ENCODE data around the gene XCL1. TPM values are rescaled to one million over a fixed set of nuclear protein-coding genes. Genes with fewer than 3 reads are reported as not detected.

Gene XCL1
- total and polyA plus RNA-seq, 2 experiments from 2014 or later: not detected

DNA sequence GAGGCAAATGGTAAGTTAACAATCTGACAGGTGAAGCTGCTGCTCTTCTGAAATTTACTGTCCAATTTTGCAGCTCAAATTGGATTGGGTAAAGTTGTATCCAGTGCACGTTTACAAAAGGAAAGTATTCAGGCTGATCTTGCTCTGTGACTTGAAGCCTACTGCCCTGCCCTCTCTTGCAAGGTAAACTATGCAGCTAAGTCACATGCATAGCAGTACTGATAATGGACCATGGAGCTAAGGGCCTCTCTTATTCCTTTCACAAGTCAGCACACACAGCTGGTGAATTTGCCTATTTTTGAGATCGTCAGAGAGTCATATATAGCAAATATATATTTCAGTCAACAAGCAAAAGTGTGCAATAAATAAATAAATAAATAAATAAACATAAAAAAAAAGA, 23.2 kb downstream of the XCL1 start:
- Histone ChIP-seq H3K27me3 (replicated peaks; ENCODE audit: insufficient read depth) (no peaks in the 10 kb centered on the region), H3K4me1 (ENCODE audit: insufficient read depth) (peaks cover 6% of the 10 kb centered on the region), H2AFZ (no peak overlapping the region), H3K9me3 (ENCODE audit: low read depth) (no peaks in the 10 kb centered on the region), H3K9me2 (ENCODE audit: insufficient read depth) (no peaks in the 10 kb centered on the region), H3K36me3 (ENCODE audit: low read depth) (no peaks in the 10 kb centered on the region), H3K4me3 (no peak overlapping the region), H3K9ac (no peak overlapping the region), H4K20me1 (ENCODE audit: insufficient read depth) (no peaks in the 10 kb centered on the region), H3F3A (ENCODE audit: insufficient read depth) (no peaks in the 10 kb centered on the region), H3K79me2 (ENCODE audit: insufficient read depth) (no peaks in the 10 kb centered on the region), H3K27ac (no peak overlapping the region), H3K4me2 (ENCODE audit: unreplicated experiment) (no peak overlapping the region)
- DNase-seq: no peak
- WGBS, 2 experiments (ENCODE audit: low coverage in 1 of 2, low lambda C conversion rate in 2 of 2, missing lambda C conversion rate in 2 of 2): 69 to 75% methylated on average over 2 of the region's 2 CpGs
- in situ Hi-C loops (cut with MboI): loop anchor here (10.0 kb wide), 2 partner anchors 525 to 745 kb away; no protein-coding TSS in a partner anchor
- TF ChIP-seq EZH2 (IDR thresholded peaks at IDR 0.05; ENCODE audit: insufficient read depth, poor library complexity, severe bottlenecking) (no peak), EZH2phosphoT487 (IDR thresholded peaks at IDR 0.05; ENCODE audit: insufficient read depth, low read depth) (no peak)

DNA sequence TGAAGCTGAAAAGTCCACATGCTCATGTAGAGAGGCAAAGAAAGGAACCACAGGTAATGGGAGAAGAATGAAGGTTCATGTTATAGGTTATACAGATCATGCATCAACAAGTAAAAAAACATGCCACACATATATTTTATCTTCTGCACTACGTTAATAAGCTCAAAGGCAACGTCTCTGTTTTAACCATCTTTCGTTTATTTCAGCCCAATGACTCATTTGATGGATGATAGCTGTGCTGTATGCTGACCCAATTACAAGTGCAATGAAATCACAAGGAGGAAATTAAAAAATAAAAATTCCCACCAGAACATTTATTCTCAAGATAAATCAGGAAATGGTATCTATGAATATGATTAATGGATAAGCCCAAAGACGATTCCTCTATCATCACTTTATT, 24.6 kb downstream of the XCL1 start:
- in situ Hi-C loops (cut with MboI): loop anchor here (10.0 kb wide), 2 partner anchors 524 to 744 kb away; no protein-coding TSS in a partner anchor

GRCh38 chr1:168603501-168604110, 27.2 kb downstream of the XCL1 start:
- Histone ChIP-seq H2AFZ (no peak overlapping the region), H3K36me3 (ENCODE audit: low read depth) (no peaks in the 10 kb centered on the region), H3K27ac (no peak overlapping the region), H3K9me2 (ENCODE audit: insufficient read depth) (no peaks in the 10 kb centered on the region), H4K20me1 (ENCODE audit: insufficient read depth) (no peaks in the 10 kb centered on the region), H3K79me2 (ENCODE audit: insufficient read depth) (no peaks in the 10 kb centered on the region), H3K4me2 (ENCODE audit: unreplicated experiment) (no peak overlapping the region), H3K9ac (no peak overlapping the region), H3F3A (ENCODE audit: insufficient read depth) (no peaks in the 10 kb centered on the region), H3K4me3 (no peak overlapping the region), H3K27me3 (replicated peaks; ENCODE audit: insufficient read depth) (no peaks in the 10 kb centered on the region), H3K4me1 (ENCODE audit: insufficient read depth) (peaks cover 6% of the 10 kb centered on the region), H3K9me3 (ENCODE audit: low read depth) (no peaks in the 10 kb centered on the region)
- peak; percentile 82 for DNase-seq
- TF ChIP-seq EZH2 (IDR thresholded peaks at IDR 0.05; ENCODE audit: insufficient read depth, poor library complexity, severe bottlenecking) (no peak), EZH2phosphoT487 (IDR thresholded peaks at IDR 0.05; ENCODE audit: insufficient read depth, low read depth) (no peak)
- WGBS, 2 experiments (ENCODE audit: low coverage in 1 of 2, low lambda C conversion rate in 2 of 2, missing lambda C conversion rate in 2 of 2): 25% methylated on average over 4 of the region's 4 CpGs
- in situ Hi-C loops (cut with MboI): loop anchor here (10.0 kb wide), 2 partner anchors 521 to 741 kb away; no protein-coding TSS in a partner anchor

More for the DNA sequence above, 24.6 kb downstream of the XCL1 start:
- H3K9ac ChIP-seq: no peak overlapping the region
- no peak overlapping the region for H3K4me2 ChIP-seq (ENCODE audit: unreplicated experiment)
- H3K9me3 ChIP-seq (ENCODE audit: low read depth): no peaks in the 10 kb centered on the region
- H4K20me1 ChIP-seq (ENCODE audit: insufficient read depth): no peaks in the 10 kb centered on the region
- no peaks in the 10 kb centered on the region for H3K27me3 ChIP-seq (replicated peaks; ENCODE audit: insufficient read depth)
- no peaks in the 10 kb centered on the region for H3F3A ChIP-seq (ENCODE audit: insufficient read depth)
- peaks cover 6% of the 10 kb centered on the region for H3K4me1 ChIP-seq (ENCODE audit: insufficient read depth)
- H3K36me3 ChIP-seq (ENCODE audit: low read depth): no peaks in the 10 kb centered on the region
- DNase-seq: no peak
- TF ChIP-seq EZH2 (IDR thresholded peaks at IDR 0.05; ENCODE audit: insufficient read depth, poor library complexity, severe bottlenecking) (no peak), EZH2phosphoT487 (IDR thresholded peaks at IDR 0.05; ENCODE audit: insufficient read depth, low read depth) (no peak)
- no peak overlapping the region for H2AFZ ChIP-seq
- H3K4me3 ChIP-seq: no peak overlapping the region
- H3K9me2 ChIP-seq (ENCODE audit: insufficient read depth): no peaks in the 10 kb centered on the region
- H3K27ac ChIP-seq: no peak overlapping the region
- WGBS, 2 experiments (ENCODE audit: low coverage in 1 of 2, low lambda C conversion rate in 2 of 2, missing lambda C conversion rate in 2 of 2): 22 to 26% methylated on average over 4 of the region's 4 CpGs
- no peaks in the 10 kb centered on the region for H3K79me2 ChIP-seq (ENCODE audit: insufficient read depth)

- H3K4me2 ChIP-seq (ENCODE audit: unreplicated experiment): no peak overlapping the region
- H3F3A ChIP-seq (ENCODE audit: insufficient read depth): no peaks in the 10 kb centered on the region
- no peaks in the 10 kb centered on the region for H3K36me3 ChIP-seq (ENCODE audit: low read depth)
- no peaks in the 10 kb centered on the region for H3K79me2 ChIP-seq (ENCODE audit: insufficient read depth)
- H3K27me3 ChIP-seq (replicated peaks; ENCODE audit: insufficient read depth): no peaks in the 10 kb centered on the region
- no peaks in the 10 kb centered on the region for H3K9me3 ChIP-seq (ENCODE audit: low read depth)
- no peak overlapping the region for H3K9ac ChIP-seq
- DNase-seq: no peak
- no peak overlapping the region for H3K4me3 ChIP-seq
- no peaks in the 10 kb centered on the region for H3K9me2 ChIP-seq (ENCODE audit: insufficient read depth)
- no peak overlapping the region for H3K27ac ChIP-seq
- H4K20me1 ChIP-seq (ENCODE audit: insufficient read depth): no peaks in the 10 kb centered on the region
- H3K4me1 ChIP-seq (ENCODE audit: insufficient read depth): no peaks in the 10 kb centered on the region
- TF ChIP-seq EZH2phosphoT487 (IDR thresholded peaks at IDR 0.05; ENCODE audit: insufficient read depth, low read depth) (no peak), EZH2 (IDR thresholded peaks at IDR 0.05; ENCODE audit: insufficient read depth, poor library complexity, severe bottlenecking) (no peak)
- in situ Hi-C loops (cut with MboI): loop anchor here (10.0 kb wide), 2 partner anchors 519 to 739 kb away; no protein-coding TSS in a partner anchor
- H2AFZ ChIP-seq: no peak overlapping the region
Observed at GRCh38 chr1:168605443-168605842, 29.0 kb downstream of the XCL1 start.
